H1 (cell line): Measurements from ENCODE around the gene ZNF358. TPM values are rescaled to one million over a fixed set of nuclear protein-coding genes. Genes with fewer than 3 reads are reported as not detected.

Experiments used
- CTCF ChIA-PET: fragments of 300-600 bp; sonication (Branson Sonifier 250); formaldehyde crosslinking; loops from one replicate; lab custom pipeline; 2021; ENCODE audit not compliant: partially characterized antibody; lab: Charles Lee
- POLR2A ChIA-PET: fragments of 300-600 bp; sonication (Branson Sonifier 250); formaldehyde crosslinking; loops from one replicate; lab custom pipeline; 2021; ENCODE audit warnings: inconsistent platforms; ENCODE audit not compliant: partially characterized antibody; lab: Charles Lee
- DNase-seq, 2 experiments: peaks; one replicate each; pipeline versions ENCODE4 v3.0.0 to v3.0.0-alpha.2; 2010 to 2022; ENCODE audit warnings: low spot score in 2 of 2, low read depth in 1 of 2, mixed read lengths in 1 of 2
- FAIRE-seq: peaks from 2 replicates; lab custom pipeline; 2011; peaks lifted over from hg19 to GRCh38; lab: Jason Lieb, UNC
- H2AFZ ChIP-seq: 2 replicates; pipeline ENCODE4 v1.8.1; 2012; ENCODE audit warnings: low read length, inconsistent platforms
- H2AK5ac ChIP-seq: 2 replicates; pipeline ENCODE4 v1.6.1; 2013; ENCODE audit warnings: low read depth, low read length
- H2BK120ac ChIP-seq: replicated peaks from 2 replicates; pipeline ENCODE3; 2013; ENCODE audit warnings: low read depth, low read length, inconsistent platforms
- H2BK12ac ChIP-seq: 2 replicates; pipeline ENCODE4 v1.6.1; 2013; ENCODE audit warnings: low read depth, low read length
- H2BK15ac ChIP-seq: 2 replicates; pipeline ENCODE4 v1.6.1; 2013; ENCODE audit warnings: low read length
- H2BK20ac ChIP-seq: 2 replicates; pipeline ENCODE4 v1.6.1; 2013; ENCODE audit warnings: low read length
- H2BK5ac ChIP-seq: 2 replicates; pipeline ENCODE4 v1.6.1; 2013; ENCODE audit warnings: low read depth, low read length
- H3K14ac ChIP-seq: 2 replicates; pipeline ENCODE4 v1.6.1; 2013; ENCODE audit warnings: inconsistent platforms; ENCODE audit not compliant: insufficient read length
- H3K18ac ChIP-seq: 2 replicates; pipeline ENCODE4 v1.6.1; 2013; ENCODE audit warnings: low read length; ENCODE audit errors: extremely low read depth
- H3K23ac ChIP-seq: 2 replicates; pipeline ENCODE4 v1.6.1; 2013; ENCODE audit warnings: inconsistent platforms; ENCODE audit not compliant: insufficient read length
- H3K23me2 ChIP-seq: 2 replicates; pipeline ENCODE4 v1.6.1; 2013; ENCODE audit warnings: low read depth, low read length
- H3K27ac ChIP-seq: 2 replicates; pipeline ENCODE4 v1.6.1; 2011; ENCODE audit warnings: low read depth, low read length, inconsistent platforms
- H3K27me3 ChIP-seq, 4 experiments: replicated peaks in 1 of 4; 1 replicate in 1 of 4; 2 replicates in 3 of 4; pipeline versions ENCODE4 v1.6.1 to v1.8.1; 2011 to 2013; ENCODE audit warnings: low read length in 3 of 4, mild to moderate bottlenecking in 3 of 4, inconsistent platforms in 2 of 4, mixed read lengths in 2 of 4, moderate library complexity in 1 of 4; ENCODE audit not compliant: control insufficient read depth in 3 of 4, insufficient read depth in 3 of 4; ENCODE audit errors: extremely low read depth in 1 of 4
- H3K36me3 ChIP-seq, 4 experiments: 2 replicates each; pipeline versions ENCODE4 v1.6.1 to v1.8.1; 2011 to 2013; ENCODE audit warnings: mild to moderate bottlenecking in 4 of 4, low read length in 3 of 4, moderate library complexity in 2 of 4, control low read depth in 1 of 4, inconsistent platforms in 1 of 4; ENCODE audit not compliant: insufficient read depth in 4 of 4, control insufficient read depth in 2 of 4
- H3K4ac ChIP-seq: replicated peaks from 2 replicates; pipeline ENCODE3; 2013; ENCODE audit warnings: low read length, low read depth, mixed read lengths, inconsistent platforms; ENCODE audit not compliant: insufficient read length
- H3K4me1 ChIP-seq, 4 experiments: replicated peaks in 1 of 4; 1 replicate in 1 of 4; 2 replicates in 3 of 4; pipeline versions ENCODE4 v1.6.1 to v1.8.1; 2011 to 2013; ENCODE audit warnings: low read length in 3 of 4, inconsistent platforms in 2 of 4, mixed read lengths in 1 of 4; ENCODE audit not compliant: insufficient read depth in 4 of 4, control insufficient read depth in 3 of 4
- H3K4me2 ChIP-seq, 2 experiments: 2 replicates each; pipeline versions ENCODE4 v1.6.1 to v1.8.1; 2011 to 2013; ENCODE audit warnings: low read depth in 2 of 2, low read length in 2 of 2, control low read depth in 1 of 2, inconsistent platforms in 1 of 2, mild to moderate bottlenecking in 1 of 2; ENCODE audit not compliant: insufficient read depth in 1 of 2
- H3K4me3 ChIP-seq, 4 experiments: fragments of 200-600, 300-600 bp in 1 of 4; sonication (generic), shearing (Covaris generic), sonication (Bioruptor Twin) in 1 of 4; 2 replicates each; pipeline versions ENCODE4 v1.5.1 to v1.8.1; 2011 to 2016; ENCODE audit warnings: low read length in 4 of 4, low read depth in 3 of 4, control low read depth in 2 of 4, inconsistent platforms in 2 of 4, mild to moderate bottlenecking in 2 of 4, mixed read lengths in 1 of 4, moderate library complexity in 1 of 4; ENCODE audit not compliant: insufficient read depth in 2 of 4; ENCODE audit errors: extremely low read depth in 1 of 4
- H3K56ac ChIP-seq: replicated peaks from 2 replicates; pipeline ENCODE3; 2013; ENCODE audit warnings: low read depth, mild to moderate bottlenecking, mixed read lengths, low read length, inconsistent platforms; ENCODE audit not compliant: insufficient read length
- H3K79me1 ChIP-seq: 2 replicates; pipeline ENCODE4 v1.6.1; 2013; ENCODE audit warnings: low read depth, low read length, control low read depth
- H3K79me2 ChIP-seq, 2 experiments: 2 replicates each; pipeline versions ENCODE4 v1.6.1 to v1.8.1; 2012 to 2013; ENCODE audit warnings: low read length in 2 of 2, mild to moderate bottlenecking in 2 of 2, inconsistent platforms in 1 of 2; ENCODE audit not compliant: insufficient read depth in 2 of 2, control insufficient read depth in 1 of 2
- H3K9ac ChIP-seq, 4 experiments: replicated peaks in 1 of 4; 1 replicate in 1 of 4; 2 replicates in 3 of 4; pipeline versions ENCODE4 v1.6.1 to v1.8.1; 2011 to 2013; ENCODE audit warnings: low read depth in 3 of 4, low read length in 3 of 4, control low read depth in 2 of 4, mild to moderate bottlenecking in 2 of 4, moderate library complexity in 2 of 4, inconsistent platforms in 1 of 4; ENCODE audit errors: extremely low read depth in 1 of 4
- H3K9me3 ChIP-seq, 2 experiments: 2 replicates each; pipeline versions ENCODE4 v1.6.1 to v1.8.1; 2012 to 2013; ENCODE audit warnings: mild to moderate bottlenecking in 2 of 2, moderate library complexity in 2 of 2, control low read depth in 1 of 2, inconsistent platforms in 1 of 2, low read depth in 1 of 2, low read length in 1 of 2, mixed read lengths in 1 of 2; ENCODE audit not compliant: insufficient read depth in 2 of 2
- H4K20me1 ChIP-seq, 2 experiments: replicated peaks in 1 of 2; 2 replicates each; pipeline versions ENCODE3 to v1.8.1; 2011 to 2013; ENCODE audit warnings: inconsistent platforms in 2 of 2, low read length in 2 of 2, mild to moderate bottlenecking in 1 of 2; ENCODE audit not compliant: insufficient read depth in 2 of 2, control insufficient read depth in 1 of 2
- H4K5ac ChIP-seq: 2 replicates; pipeline ENCODE4 v1.6.1; 2013; ENCODE audit warnings: low read length, low read depth, mixed read lengths, inconsistent platforms; ENCODE audit not compliant: insufficient read length
- H4K8ac ChIP-seq: 2 replicates; pipeline ENCODE4 v1.8.0; 2013; ENCODE audit warnings: mild to moderate bottlenecking, moderate library complexity, low read length, inconsistent platforms; ENCODE audit not compliant: insufficient read depth; ENCODE audit errors: extremely low read depth
- H4K91ac ChIP-seq: replicated peaks from 2 replicates; pipeline ENCODE3; 2013; ENCODE audit warnings: low read length, mixed read lengths, inconsistent platforms; ENCODE audit not compliant: insufficient read length
- ATF2 ChIP-seq: IDR thresholded peaks from 2 replicates; pipeline ENCODE4 v1.6.1; 2012; ENCODE audit warnings: low read length, inconsistent platforms
- CREB1 ChIP-seq: IDR thresholded peaks from 2 replicates; pipeline ENCODE4 v1.6.1; 2012; ENCODE audit warnings: inconsistent platforms
- POU5F1 ChIP-seq: IDR thresholded peaks from 2 replicates; pipeline ENCODE4 v1.6.1; 2011; ENCODE audit warnings: low read depth, mild to moderate bottlenecking, low read length, moderate library complexity
- RAD21 ChIP-seq, 2 experiments: IDR thresholded peaks in 1 of 2; conservative IDR thresholded peaks in 1 of 2; 2 replicates each; pipeline ENCODE4 v1.6.1; 2011; ENCODE audit warnings: low read depth in 2 of 2, low read length in 2 of 2, improper control_type of control experiment in 1 of 2, inconsistent platforms in 1 of 2, mild to moderate bottlenecking in 1 of 2, moderate library complexity in 1 of 2
- SP1 ChIP-seq: IDR thresholded peaks from 2 replicates; pipeline ENCODE4 v1.6.1; 2011; ENCODE audit warnings: low read depth, low read length
- SP4 ChIP-seq: IDR thresholded peaks from 2 replicates; pipeline ENCODE4 v1.6.1; 2012; ENCODE audit warnings: low read length, inconsistent platforms
- TAF1 ChIP-seq: IDR thresholded peaks from 2 replicates; pipeline ENCODE4 v1.6.1; 2011; ENCODE audit warnings: mild to moderate bottlenecking, low read depth, low read length
- TBP ChIP-seq: IDR thresholded peaks from 2 replicates; pipeline ENCODE4 v1.6.1; 2011; ENCODE audit warnings: low read depth, low read length, improper control_type of control experiment
- TEAD4 ChIP-seq: IDR thresholded peaks from 2 replicates; pipeline ENCODE4 v1.6.1; 2012; ENCODE audit warnings: low read depth, low read length, inconsistent platforms, mixed read lengths
- WGBS, 2 experiments: shearing (Covaris generic) in 1 of 2; methylation state at CpG; one replicate each; pipeline versions ENCODE4 v1.1.6 to v1.1.7; 2013 to 2015; ENCODE audit warnings: low lambda C conversion rate in 2 of 2, mixed read lengths in 2 of 2, inconsistent platforms in 1 of 2, low coverage in 1 of 2, missing lambda C conversion rate in 1 of 2; ENCODE audit not compliant: insufficient replicate concordance in 2 of 2, insufficient coverage in 1 of 2, insufficient read length in 1 of 2; ENCODE audit errors: extremely low coverage in 1 of 2, missing lambda C conversion rate in 1 of 2; 5-methylcytosine and 5-hydroxymethylcytosine counted together
- polyA plus RNA-seq, 7 experiments: library from polyadenylated mRNA; depleted of rRNA in 3 of 7; stranded (reverse) in 5 of 7; unstranded in 2 of 7; fragments of >200 nt in 5 of 7; fragments of 200-250 nt in 2 of 7; gene quantifications; 1 replicate in 5 of 7; 2 replicates in 1 of 7; 4 replicates in 1 of 7; pipeline versions ENCODE4 v1.2.1 to v1.2.3, GENCODE V29; 2011 to 2013; ENCODE audit warnings: missing spikeins in 2 of 7, mixed read lengths in 2 of 7
- total RNA-seq: library from RNA; stranded (reverse); fragmentation: NEBNext Ultra II Directional; extraction: Animal tissue kit (Norgen Biotek cat#: 25700); gene quantifications from 2 replicates; pipeline ENCODE4 v1.2.1, GENCODE V29; 2021
- TF ChIP-seq, protein P1 (sequence below): IDR thresholded peaks from 2 replicates; pipeline ENCODE4 v1.6.1; 2011; ENCODE audit warnings: low read length, improper control_type of control experiment

The ZNF358 gene
- total and polyA plus RNA-seq, 2 of the 8 experiments (the other 6 are each of a cell fraction or from before 2014, with no cell fraction given): 40.0 to 60.3 TPM

DNA sequence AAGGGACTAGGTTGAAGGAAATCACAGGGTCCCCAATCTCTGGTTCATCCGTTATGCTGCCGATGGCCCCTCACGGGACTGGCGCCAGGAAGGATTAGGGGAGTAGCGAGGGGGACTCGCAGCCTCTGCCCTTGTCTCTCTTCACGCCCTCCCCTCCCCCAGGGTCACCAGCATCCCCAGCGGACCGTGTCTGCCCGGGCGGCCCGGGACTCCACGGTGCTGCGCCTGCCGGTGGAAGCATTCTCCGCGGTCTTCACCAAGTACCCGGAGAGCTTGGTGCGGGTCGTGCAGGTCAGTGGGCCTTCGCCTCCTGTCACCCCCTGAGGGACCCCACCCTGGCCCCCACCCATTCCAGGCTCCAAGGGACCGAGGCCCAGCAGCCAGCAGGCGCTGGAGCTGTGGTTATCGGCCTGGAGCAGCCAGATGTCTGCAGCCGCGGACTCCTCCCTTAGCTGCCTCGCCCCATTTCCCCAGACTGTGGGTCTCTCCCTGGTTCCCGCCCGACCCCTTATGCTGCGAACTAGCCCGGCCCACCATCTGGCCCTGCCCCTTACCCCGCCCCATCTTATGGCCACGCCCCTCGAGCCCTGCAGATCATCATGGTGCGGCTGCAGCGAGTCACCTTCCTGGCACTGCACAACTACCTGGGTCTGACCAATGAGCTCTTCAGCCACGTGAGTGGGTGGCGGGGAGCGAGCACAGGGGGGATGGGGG lies 25.0 kb downstream of the ZNF358 start:
- Histone ChIP-seq H3K4me2 (no peak overlapping the region), H3K23me2 (no peaks in the 10 kb centered on the region), H3K79me2 (no peaks in the 10 kb centered on the region), H3K56ac (no peak overlapping the region), H3K4me3 (no peak overlapping the region), H2AFZ (no peak overlapping the region), H2AK5ac (no peak overlapping the region), H2BK12ac (no peak overlapping the region), H4K8ac (no peak overlapping the region), H3K18ac (no peak overlapping the region), H3K4me1 (peaks cover 0 to 2% (median 1%) of the 10 kb centered on the region in 4 experiments; a peak in 2 of 7 replicates), H4K5ac (no peak overlapping the region), H2BK5ac (no peak overlapping the region), H3K4ac (no peak overlapping the region), H4K91ac (no peak overlapping the region), H3K9me3 (no peaks in the 10 kb centered on the region), H3K36me3 (peaks cover 3 to 30% (median 15%) of the 10 kb centered on the region in 4 experiments; a peak in 7 of 8 replicates), H3K9ac (no peak overlapping the region), H2BK120ac (no peak overlapping the region), H2BK15ac (no peak overlapping the region), H3K27ac (no peak overlapping the region), H3K23ac (no peak overlapping the region), H2BK20ac (no peak overlapping the region), H3K14ac (no peak overlapping the region), H4K20me1 (peaks cover 0 to 3% of the 10 kb centered on the region in 2 experiments), H3K27me3 (no peaks in the 10 kb centered on the region), H3K79me1 (no peaks in the 10 kb centered on the region)
- DNase-seq: peak; percentile 56 to 92
- POLR2A ChIA-PET: interaction anchor here (0.5 to 2.3 kb wide), 7 partner anchors 8 to 56 kb away, joined by 3 to 10 read pairs (median 4); partner anchors contain the start of gene MCOLN1
- FAIRE-seq: no peak
- CTCF ChIA-PET: interaction anchor here (0.8 to 1.2 kb wide), 4 partner anchors 27 to 259 kb away, joined by 3 to 5 read pairs (median 3); a partner anchor contains a TSS
- 79% methylated on average over 31 of the region's 39 CpGs; no CpG with 5 or more reads in 1 of the 2 experiments for WGBS, 2 experiments
- TF ChIP-seq TEAD4: no peak
- no peak for TF ChIP-seq RAD21 (IDR thresholded peaks at IDR 0.05 in 1 of 2, conservative IDR thresholded peaks at IDR 0.05 in 1 of 2; ENCODE audit: low read depth in 2 of 2, low read length in 2 of 2)
- TF ChIP-seq SP1: 0 out of 2 replicates have a peak, but pooled peaks have one; percentile 38
- TF ChIP-seq, protein P1, sequence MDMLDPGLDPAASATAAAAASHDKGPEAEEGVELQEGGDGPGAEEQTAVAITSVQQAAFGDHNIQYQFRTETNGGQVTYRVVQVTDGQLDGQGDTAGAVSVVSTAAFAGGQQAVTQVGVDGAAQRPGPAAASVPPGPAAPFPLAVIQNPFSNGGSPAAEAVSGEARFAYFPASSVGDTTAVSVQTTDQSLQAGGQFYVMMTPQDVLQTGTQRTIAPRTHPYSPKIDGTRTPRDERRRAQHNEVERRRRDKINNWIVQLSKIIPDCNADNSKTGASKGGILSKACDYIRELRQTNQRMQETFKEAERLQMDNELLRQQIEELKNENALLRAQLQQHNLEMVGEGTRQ: no peak
- no peak for TF ChIP-seq CREB1
- peak; percentile 26; the same call in 1 of the 2 replicates for TF ChIP-seq TBP
- no peak for TF ChIP-seq ATF2
- no peak for TF ChIP-seq POU5F1
- TF ChIP-seq TAF1: peak; percentile 48; the same call in 1 of the 2 replicates
- no peak for TF ChIP-seq SP4
